ENCODE results near the gene IGSF21.

IGSF21 gene

DNA sequence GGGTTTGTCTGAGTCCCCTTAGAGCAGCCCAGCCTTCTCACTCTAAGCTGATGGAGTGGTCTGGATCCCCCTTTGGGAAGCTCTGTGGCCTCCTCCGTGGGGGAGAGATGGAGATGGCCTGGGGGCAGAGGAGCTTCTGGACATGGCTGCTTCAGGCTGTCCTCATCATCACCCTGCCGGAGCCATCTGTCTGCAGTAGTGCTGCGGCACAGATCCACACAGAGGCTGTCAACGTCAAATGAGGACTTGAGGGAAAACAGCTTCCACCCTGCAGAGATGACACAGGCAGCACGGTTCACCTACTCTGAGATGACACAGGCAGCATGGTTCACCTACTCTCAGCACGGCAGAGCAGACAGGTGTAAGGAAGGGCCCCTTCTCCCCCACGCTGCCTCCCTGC lies 134.3 kb downstream of the IGSF21 start:
- ATAC-seq = no peak
- TF ChIP-seq ZFP3 (CRISPR knock-in tag; IDR thresholded peaks at IDR 0.05) (no peak), PPARA (CRISPR knock-in tag; IDR thresholded peaks at IDR 0.05; ENCODE audit: borderline replicate concordance) (no peak), ZFP30 (CRISPR knock-in tag; IDR thresholded peaks at IDR 0.05) (no peak), PATZ1 (CRISPR knock-in tag; IDR thresholded peaks at IDR 0.05; ENCODE audit: borderline replicate concordance) (no peak), TCF4 (CRISPR knock-in tag; IDR thresholded peaks at IDR 0.05; ENCODE audit: borderline replicate concordance) (no peak), ZNF70 (CRISPR knock-in tag; IDR thresholded peaks at IDR 0.05) (no peak), ZNF8 (CRISPR knock-in tag; IDR thresholded peaks at IDR 0.05) (no peak), TSHZ2 (CRISPR knock-in tag; IDR thresholded peaks at IDR 0.05) (no peak), CSDC2 (CRISPR knock-in tag; IDR thresholded peaks at IDR 0.05) (no peak), OSR1 (CRISPR knock-in tag; IDR thresholded peaks at IDR 0.05) (no peak), TOX (CRISPR knock-in tag; IDR thresholded peaks at IDR 0.05; ENCODE audit: borderline replicate concordance) (no peak), RARB (CRISPR knock-in tag; IDR thresholded peaks at IDR 0.05) (no peak), ESRRG (CRISPR knock-in tag; IDR thresholded peaks at IDR 0.05) (no peak)
- TF ChIP-seq, protein P1, sequence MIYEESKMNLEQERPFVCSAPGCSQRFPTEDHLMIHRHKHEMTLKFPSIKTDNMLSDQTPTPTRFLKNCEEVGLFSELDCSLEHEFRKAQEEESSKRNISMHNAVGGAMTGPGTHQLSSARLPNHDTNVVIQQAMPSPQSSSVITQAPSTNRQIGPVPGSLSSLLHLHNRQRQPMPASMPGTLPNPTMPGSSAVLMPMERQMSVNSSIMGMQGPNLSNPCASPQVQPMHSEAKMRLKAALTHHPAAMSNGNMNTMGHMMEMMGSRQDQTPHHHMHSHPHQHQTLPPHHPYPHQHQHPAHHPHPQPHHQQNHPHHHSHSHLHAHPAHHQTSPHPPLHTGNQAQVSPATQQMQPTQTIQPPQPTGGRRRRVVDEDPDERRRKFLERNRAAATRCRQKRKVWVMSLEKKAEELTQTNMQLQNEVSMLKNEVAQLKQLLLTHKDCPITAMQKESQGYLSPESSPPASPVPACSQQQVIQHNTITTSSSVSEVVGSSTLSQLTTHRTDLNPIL (CRISPR knock-in tag; IDR thresholded peaks at IDR 0.05; ENCODE audit: low read depth) = no peak
- TF ChIP-seq, protein P2, sequence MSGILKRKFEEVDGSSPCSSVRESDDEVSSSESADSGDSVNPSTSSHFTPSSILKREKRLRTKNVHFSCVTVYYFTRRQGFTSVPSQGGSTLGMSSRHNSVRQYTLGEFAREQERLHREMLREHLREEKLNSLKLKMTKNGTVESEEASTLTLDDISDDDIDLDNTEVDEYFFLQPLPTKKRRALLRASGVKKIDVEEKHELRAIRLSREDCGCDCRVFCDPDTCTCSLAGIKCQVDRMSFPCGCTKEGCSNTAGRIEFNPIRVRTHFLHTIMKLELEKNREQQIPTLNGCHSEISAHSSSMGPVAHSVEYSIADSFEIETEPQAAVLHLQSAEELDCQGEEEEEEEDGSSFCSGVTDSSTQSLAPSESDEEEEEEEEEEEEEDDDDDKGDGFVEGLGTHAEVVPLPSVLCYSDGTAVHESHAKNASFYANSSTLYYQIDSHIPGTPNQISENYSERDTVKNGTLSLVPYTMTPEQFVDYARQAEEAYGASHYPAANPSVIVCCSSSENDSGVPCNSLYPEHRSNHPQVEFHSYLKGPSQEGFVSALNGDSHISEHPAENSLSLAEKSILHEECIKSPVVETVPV (CRISPR knock-in tag; IDR thresholded peaks at IDR 0.05) = no peak

DNA sequence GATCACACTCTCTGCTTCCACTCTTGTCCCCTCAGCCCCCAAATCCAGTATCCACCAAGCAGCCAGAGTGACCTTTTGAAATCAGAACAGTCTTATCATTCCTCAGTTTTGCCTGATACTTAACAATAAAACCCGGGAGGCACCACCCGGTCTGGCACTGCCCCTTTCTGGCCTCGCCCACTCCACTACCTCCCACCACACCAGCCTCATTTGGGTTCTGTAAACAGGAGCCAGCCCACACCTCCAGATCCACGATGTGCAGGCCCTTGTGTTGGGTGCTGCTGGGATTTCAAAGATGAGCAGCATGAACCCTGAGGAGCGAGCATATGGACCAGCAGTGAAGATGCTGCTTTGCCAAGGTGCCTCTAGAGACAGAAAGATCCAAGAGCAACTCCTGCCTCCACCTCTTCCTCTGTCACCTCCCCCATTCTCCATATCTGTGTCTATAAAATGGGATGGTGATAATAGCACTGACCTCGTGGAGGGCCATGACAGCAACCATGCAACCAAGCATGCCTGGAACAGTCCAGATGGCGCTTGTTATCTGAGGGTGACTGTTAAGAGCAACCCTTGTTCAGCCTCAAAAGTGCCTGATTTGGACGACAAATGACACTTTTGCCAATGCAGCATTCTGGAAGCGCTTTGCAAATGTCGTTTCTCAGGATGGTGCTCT lies 136.0 kb downstream of the IGSF21 start:
- no peak for ATAC-seq
- TF ChIP-seq CSDC2 (CRISPR knock-in tag; IDR thresholded peaks at IDR 0.05) = no peak
- no peak for TF ChIP-seq ZNF8 (CRISPR knock-in tag; IDR thresholded peaks at IDR 0.05)
- no peak for TF ChIP-seq ESRRG (CRISPR knock-in tag; IDR thresholded peaks at IDR 0.05)

DNA sequence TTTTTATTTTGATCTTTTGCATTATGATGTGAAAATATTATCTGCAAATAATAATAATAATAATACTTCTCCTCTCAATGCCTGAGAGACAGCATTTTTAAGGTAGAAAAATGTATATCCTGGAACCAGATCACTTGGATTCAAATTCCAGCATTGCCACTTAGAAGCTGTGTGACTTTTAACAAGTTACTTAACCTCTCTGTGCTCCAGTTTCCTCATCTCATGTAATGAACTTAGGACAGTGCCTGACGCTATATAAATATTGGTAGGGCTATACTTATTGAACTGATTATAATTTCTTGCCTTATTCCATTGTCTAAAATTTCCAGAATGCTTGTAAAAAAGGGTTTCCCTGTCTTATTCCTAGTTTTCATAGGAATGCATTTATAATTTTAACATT lies 137.2 kb downstream of the IGSF21 start:
- TF ChIP-seq TSHZ2 (CRISPR knock-in tag; IDR thresholded peaks at IDR 0.05) = no peak
- TF ChIP-seq, protein P1 (CRISPR knock-in tag; IDR thresholded peaks at IDR 0.05; ENCODE audit: low read depth) = no peak
- no peak for TF ChIP-seq GLIS3 (CRISPR knock-in tag; IDR thresholded peaks at IDR 0.05)
- ATAC-seq = no peak

Measured in SK-N-SH treated with all-trans-retinoic acid at 6 μM for 48 hours (cell line).